ENCODE results near the gene STAU1.
A peak's percentile ranks its signal among the peaks of the same experiment; 100 is the strongest.

Gene STAU1

GRCh38 chr20:49219924-49220831, 32.0 kb upstream of the STAU1 start:
- peak; percentile 9 for ATAC-seq
- no peak for TF ChIP-seq ZNF8 (CRISPR knock-in tag; IDR thresholded peaks at IDR 0.05)
- no peak for TF ChIP-seq TSHZ2 (CRISPR knock-in tag; IDR thresholded peaks at IDR 0.05)
- TF ChIP-seq, protein P1, sequence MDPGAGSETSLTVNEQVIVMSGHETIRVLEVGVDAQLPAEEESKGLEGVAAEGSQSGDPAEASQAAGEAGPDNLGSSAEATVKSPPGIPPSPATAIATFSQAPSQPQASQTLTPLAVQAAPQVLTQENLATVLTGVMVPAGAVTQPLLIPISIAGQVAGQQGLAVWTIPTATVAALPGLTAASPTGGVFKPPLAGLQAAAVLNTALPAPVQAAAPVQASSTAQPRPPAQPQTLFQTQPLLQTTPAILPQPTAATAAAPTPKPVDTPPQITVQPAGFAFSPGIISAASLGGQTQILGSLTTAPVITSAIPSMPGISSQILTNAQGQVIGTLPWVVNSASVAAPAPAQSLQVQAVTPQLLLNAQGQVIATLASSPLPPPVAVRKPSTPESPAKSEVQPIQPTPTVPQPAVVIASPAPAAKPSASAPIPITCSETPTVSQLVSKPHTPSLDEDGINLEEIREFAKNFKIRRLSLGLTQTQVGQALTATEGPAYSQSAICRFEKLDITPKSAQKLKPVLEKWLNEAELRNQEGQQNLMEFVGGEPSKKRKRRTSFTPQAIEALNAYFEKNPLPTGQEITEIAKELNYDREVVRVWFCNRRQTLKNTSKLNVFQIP (CRISPR knock-in tag; IDR thresholded peaks at IDR 0.05; ENCODE audit: borderline replicate concordance, low read depth) = no peak
- no peak for TF ChIP-seq ZFP30 (CRISPR knock-in tag; IDR thresholded peaks at IDR 0.05)
- TF ChIP-seq ISL1 (CRISPR knock-in tag; IDR thresholded peaks at IDR 0.05) = no peak
- no peak for TF ChIP-seq ZNF565 (CRISPR knock-in tag; conservative IDR thresholded peaks at IDR 0.05; ENCODE audit: low read depth)
- TF ChIP-seq OSR1 (CRISPR knock-in tag; IDR thresholded peaks at IDR 0.05) = no peak
- no peak for TF ChIP-seq BACH2 (CRISPR knock-in tag; IDR thresholded peaks at IDR 0.05; ENCODE audit: borderline replicate concordance)
- TF ChIP-seq TOX (CRISPR knock-in tag; IDR thresholded peaks at IDR 0.05; ENCODE audit: borderline replicate concordance) = no peak

GRCh38 chr20:49219091-49219923, 31.2 kb upstream of the STAU1 start, which contains the start of gene DDX27:
TSS of gene DDX27 (plus strand) at chr20:49219416. CDS start at chr20:49219449, 33 bp downstream.
- ATAC-seq = peak; percentile 91

DNA sequence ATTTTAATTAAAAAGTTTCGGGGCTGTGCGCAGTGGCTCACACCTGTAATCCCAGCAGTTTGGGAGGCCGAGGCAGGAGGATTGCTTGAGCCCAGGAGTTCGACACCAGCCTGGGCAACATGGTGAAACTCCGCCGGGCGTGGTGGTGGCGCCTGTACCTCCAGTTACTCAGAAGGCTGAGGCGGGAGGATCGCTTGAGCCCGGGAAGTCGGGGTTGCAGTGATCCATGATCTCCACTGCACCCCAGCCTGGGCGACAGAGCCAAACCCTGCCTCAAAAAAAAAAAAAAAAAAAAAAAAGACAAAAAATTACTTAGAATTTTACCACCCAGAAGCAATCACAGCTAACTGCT, 30.6 kb upstream of the STAU1 start:
- ATAC-seq = peak; percentile 5; the same call in 2 of the 3 replicates

More at GRCh38 chr20:49219091-49219923, 31.2 kb upstream of the STAU1 start, which contains the start of gene DDX27:
- TF ChIP-seq OSR1 (CRISPR knock-in tag; IDR thresholded peaks at IDR 0.05) = no peak
- TF ChIP-seq CSRNP3 (CRISPR knock-in tag; IDR thresholded peaks at IDR 0.05) = peak; percentile 73; the same call in 1 of the 2 replicates

DNA sequence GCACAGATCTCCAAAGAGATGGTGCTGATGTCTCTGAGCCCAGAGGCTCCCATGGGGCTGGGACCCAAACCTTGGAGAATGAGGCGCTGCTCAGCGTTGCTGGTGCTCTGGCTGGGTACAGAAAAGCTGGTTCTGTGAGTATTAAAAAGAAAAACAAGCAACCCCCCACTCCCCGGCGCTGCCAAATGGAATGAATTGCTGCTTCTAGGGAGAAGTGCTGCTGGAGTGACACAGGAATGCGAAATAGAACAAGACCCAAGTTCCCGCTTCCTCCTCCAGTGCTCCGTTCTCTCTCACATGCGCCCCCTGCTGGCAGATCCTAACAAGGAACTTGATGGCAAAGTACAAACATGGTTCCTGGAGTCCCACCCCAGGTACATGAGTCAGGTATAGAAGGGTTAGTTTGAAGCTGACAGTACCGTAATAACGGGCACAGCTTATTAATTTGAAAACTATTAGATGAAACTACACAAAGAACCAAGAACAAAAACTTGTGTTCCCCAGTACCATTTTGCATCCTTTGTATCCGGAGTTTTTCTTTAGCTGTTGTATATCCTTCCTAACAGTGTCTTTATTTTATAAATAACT, 29.0 kb upstream of the STAU1 start:
- TF ChIP-seq PPARA (CRISPR knock-in tag; IDR thresholded peaks at IDR 0.05; ENCODE audit: borderline replicate concordance) = no peak
- ATAC-seq = peak; percentile 75

GRCh38 chr20:49215232-49215631, 27.1 kb upstream of the STAU1 start:
- no peak for ATAC-seq
- TF ChIP-seq TOX (CRISPR knock-in tag; IDR thresholded peaks at IDR 0.05; ENCODE audit: borderline replicate concordance) (no peak), ZFP30 (CRISPR knock-in tag; IDR thresholded peaks at IDR 0.05) (no peak), OSR1 (CRISPR knock-in tag; IDR thresholded peaks at IDR 0.05) (no peak), TCF4 (CRISPR knock-in tag; IDR thresholded peaks at IDR 0.05; ENCODE audit: borderline replicate concordance) (no peak), TSHZ2 (CRISPR knock-in tag; IDR thresholded peaks at IDR 0.05) (no peak), ARNTL (CRISPR knock-in tag; IDR thresholded peaks at IDR 0.05; ENCODE audit: borderline replicate concordance, low read depth) (no peak), ESRRG (CRISPR knock-in tag; IDR thresholded peaks at IDR 0.05) (no peak), PPARA (CRISPR knock-in tag; IDR thresholded peaks at IDR 0.05; ENCODE audit: borderline replicate concordance) (no peak), ZNF70 (CRISPR knock-in tag; IDR thresholded peaks at IDR 0.05) (no peak), CSRNP3 (CRISPR knock-in tag; IDR thresholded peaks at IDR 0.05) (no peak), ZFP3 (CRISPR knock-in tag; IDR thresholded peaks at IDR 0.05) (no peak), RARB (CRISPR knock-in tag; IDR thresholded peaks at IDR 0.05) (no peak), BACH2 (CRISPR knock-in tag; IDR thresholded peaks at IDR 0.05; ENCODE audit: borderline replicate concordance) (no peak)
- TF ChIP-seq, protein P1 (CRISPR knock-in tag; IDR thresholded peaks at IDR 0.05; ENCODE audit: borderline replicate concordance, low read depth) = no peak
